Lower lobe of right lung (tissue), 2 donors: Measurements from ENCODE around the gene SMARCD3. TPM values are rescaled to one million over a fixed set of nuclear protein-coding genes. Genes with fewer than 3 reads are reported as not detected.
A peak's percentile ranks its signal among the peaks of the same experiment; 100 is the strongest.

Source experiments
- ATAC-seq, 2 donors: fragments of 200-7000 bp; cut with Tn5 transposase; one replicate each; pipeline ENCODE4 v1.9.1; 2020 to 2022; ENCODE audit warnings: mild to moderate bottlenecking in 2 of 2, moderate library complexity in 2 of 2
- DNase-seq: peaks from one replicate; pipeline ENCODE4 v3.0.0-alpha.2; 2020
- H3K27ac ChIP-seq: fragments of 200-600 bp; one replicate; pipeline ENCODE4 v1.8.0; 2022
- H3K27me3 ChIP-seq: fragments of 200-600 bp; one replicate; pipeline ENCODE4 v1.8.0; 2022; ENCODE audit warnings: low read depth
- H3K36me3 ChIP-seq: fragments of 200-600 bp; one replicate; pipeline ENCODE4 v1.8.0; 2022; ENCODE audit warnings: mild to moderate bottlenecking
- H3K4me1 ChIP-seq: fragments of 200-600 bp; one replicate; pipeline ENCODE4 v1.8.0; 2022
- H3K4me3 ChIP-seq: fragments of 200-600 bp; one replicate; pipeline ENCODE4 v1.8.0; 2022; ENCODE audit warnings: mild to moderate bottlenecking
- H3K9me3 ChIP-seq: fragments of 200-600 bp; one replicate; pipeline ENCODE4 v1.8.0; 2022
- intact Hi-C: fragments of 100-400 bp; cut with DNase I; formaldehyde crosslinking; loops from one replicate; pipeline ENCODE4 v1.11.0; 2022
- total RNA-seq: library from RNA; stranded (reverse); fragmentation: NEBNext Ultra II Directional; extraction: Animal tissue kit (Norgen Biotek cat#: 25700); gene quantifications from one replicate; pipeline ENCODE4 v1.2.1, GENCODE V29; 2021
- TF ChIP-seq, protein P1 (sequence below): fragments of 200-600 bp; IDR thresholded peaks from one replicate; pipeline ENCODE4 v1.8.0; 2022; ENCODE audit warnings: antibody characterized with exemption, mild to moderate bottlenecking
- donor health status: DM: no; HTN: yes; CAD: no; lungs with severe emphysema.

SMARCD3 gene
- total RNA-seq, 1 donor from 2014 or later, result 53.1 TPM

DNA sequence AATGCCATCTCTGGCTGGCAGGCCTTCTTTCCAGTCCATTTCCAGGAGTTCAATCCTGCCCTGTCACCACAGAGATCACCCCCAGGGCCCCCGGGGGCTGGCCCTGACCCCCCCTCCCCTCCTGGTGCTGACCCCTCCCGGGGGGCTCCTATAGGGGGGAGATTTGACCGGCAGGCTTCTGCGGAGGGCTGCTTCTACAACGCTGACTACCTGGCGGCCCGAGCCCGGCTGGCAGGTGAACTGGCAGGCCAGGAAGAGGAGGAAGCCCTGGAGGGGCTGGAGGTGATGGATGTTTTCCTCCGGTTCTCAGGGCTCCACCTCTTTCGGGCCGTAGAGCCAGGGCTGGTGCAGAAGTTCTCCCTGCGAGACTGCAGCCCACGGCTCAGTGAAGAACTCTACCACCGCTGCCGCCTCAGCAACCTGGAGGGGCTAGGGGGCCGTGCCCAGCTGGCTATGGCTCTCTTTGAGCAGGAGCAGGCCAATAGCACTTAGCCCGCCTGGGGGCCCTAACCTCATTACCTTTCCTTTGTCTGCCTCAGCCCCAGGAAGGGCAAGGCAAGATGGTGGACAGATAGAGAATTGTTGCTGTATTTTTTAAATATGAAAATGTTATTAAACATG, 10.2 kb downstream of the SMARCD3 start:
- no peaks in the 10 kb centered on the region for H3K27me3 ChIP-seq
- H3K9me3 ChIP-seq, result no peaks in the 10 kb centered on the region
- no peak overlapping the region for H3K4me3 ChIP-seq
- ATAC-seq (no peak), DNase-seq (no peak)
- intact Hi-C loops, result no loop called here
- H3K4me1 ChIP-seq, result peaks cover 15% of the 10 kb centered on the region
- peaks cover 73% of the 10 kb centered on the region for H3K36me3 ChIP-seq
- H3K27ac ChIP-seq, result no peak overlapping the region
- TF ChIP-seq, protein P1, sequence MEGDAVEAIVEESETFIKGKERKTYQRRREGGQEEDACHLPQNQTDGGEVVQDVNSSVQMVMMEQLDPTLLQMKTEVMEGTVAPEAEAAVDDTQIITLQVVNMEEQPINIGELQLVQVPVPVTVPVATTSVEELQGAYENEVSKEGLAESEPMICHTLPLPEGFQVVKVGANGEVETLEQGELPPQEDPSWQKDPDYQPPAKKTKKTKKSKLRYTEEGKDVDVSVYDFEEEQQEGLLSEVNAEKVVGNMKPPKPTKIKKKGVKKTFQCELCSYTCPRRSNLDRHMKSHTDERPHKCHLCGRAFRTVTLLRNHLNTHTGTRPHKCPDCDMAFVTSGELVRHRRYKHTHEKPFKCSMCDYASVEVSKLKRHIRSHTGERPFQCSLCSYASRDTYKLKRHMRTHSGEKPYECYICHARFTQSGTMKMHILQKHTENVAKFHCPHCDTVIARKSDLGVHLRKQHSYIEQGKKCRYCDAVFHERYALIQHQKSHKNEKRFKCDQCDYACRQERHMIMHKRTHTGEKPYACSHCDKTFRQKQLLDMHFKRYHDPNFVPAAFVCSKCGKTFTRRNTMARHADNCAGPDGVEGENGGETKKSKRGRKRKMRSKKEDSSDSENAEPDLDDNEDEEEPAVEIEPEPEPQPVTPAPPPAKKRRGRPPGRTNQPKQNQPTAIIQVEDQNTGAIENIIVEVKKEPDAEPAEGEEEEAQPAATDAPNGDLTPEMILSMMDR, result no peak

DNA sequence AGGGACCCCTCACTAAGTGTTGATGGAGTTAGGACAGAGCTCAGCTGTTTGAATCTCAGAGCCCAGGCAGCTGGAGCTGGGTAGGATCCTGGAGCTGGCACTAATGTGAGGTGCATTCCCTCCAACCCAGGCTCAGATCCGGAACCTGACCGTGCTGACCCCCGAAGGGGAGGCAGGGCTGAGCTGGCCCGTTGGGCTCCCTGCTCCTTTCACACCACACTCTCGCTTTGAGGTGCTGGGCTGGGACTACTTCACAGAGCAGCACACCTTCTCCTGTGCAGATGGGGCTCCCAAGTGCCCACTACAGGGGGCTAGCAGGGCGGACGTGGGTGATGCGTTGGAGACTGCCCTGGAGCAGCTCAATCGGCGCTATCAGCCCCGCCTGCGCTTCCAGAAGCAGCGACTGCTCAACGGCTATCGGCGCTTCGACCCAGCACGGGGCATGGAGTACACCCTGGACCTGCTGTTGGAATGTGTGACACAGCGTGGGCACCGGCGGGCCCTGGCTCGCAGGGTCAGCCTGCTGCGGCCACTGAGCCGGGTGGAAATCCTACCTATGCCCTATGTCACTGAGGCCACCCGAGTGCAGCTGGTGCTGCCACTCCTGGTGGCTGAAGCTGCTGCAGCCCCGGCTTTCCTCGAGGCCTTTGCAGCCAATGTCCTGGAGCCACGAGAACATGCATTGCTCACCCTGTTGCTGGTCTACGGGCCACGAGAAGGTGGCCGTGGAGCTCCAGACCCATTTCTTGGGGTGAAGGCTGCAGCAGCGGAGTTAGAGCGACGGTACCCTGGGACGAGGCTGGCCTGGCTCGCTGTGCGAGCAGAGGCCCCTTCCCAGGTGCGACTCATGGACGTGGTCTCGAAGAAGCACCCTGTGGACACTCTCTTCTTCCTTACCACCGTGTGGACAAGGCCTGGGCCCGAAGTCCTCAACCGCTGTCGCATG, 11.0 kb downstream of the SMARCD3 start:
- Histone ChIP-seq H3K27ac (no peak overlapping the region), H3K36me3 (peaks cover 73% of the 10 kb centered on the region), H3K4me1 (peaks cover 15% of the 10 kb centered on the region), H3K27me3 (no peaks in the 10 kb centered on the region), H3K4me3 (no peak overlapping the region), H3K9me3 (no peaks in the 10 kb centered on the region)
- TF ChIP-seq, protein P1, result no peak
- ATAC-seq (no peak), DNase-seq (peak; percentile 24)
- intact Hi-C loops, result no loop called here

DNA sequence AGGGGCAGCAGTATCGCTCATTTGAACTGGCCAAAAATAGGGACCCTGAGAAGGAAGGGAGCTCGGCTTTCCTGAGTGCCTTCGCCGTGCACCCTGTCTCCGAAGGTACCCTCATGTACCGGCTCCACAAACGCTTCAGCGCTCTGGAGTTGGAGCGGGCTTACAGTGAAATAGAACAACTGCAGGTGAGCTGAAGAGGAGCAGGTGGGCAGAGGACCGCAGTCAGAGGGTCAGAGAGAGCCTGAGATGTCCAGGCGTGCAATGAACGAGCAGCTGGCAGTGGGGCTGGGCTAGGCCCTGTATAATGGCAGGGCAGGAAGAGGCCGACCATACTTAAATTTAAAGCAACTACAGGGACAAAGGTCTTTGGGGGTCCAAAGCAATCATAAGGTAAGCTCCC, 12.1 kb downstream of the SMARCD3 start:
- ATAC-seq, result no peak
- intact Hi-C loops, result no loop called here
- no peaks in the 10 kb centered on the region for H3K9me3 ChIP-seq
- H3K27me3 ChIP-seq, result no peaks in the 10 kb centered on the region
- H3K36me3 ChIP-seq, result peaks cover 67% of the 10 kb centered on the region
- H3K4me1 ChIP-seq, result peaks cover 15% of the 10 kb centered on the region
- TF ChIP-seq, protein P1, result no peak
- H3K27ac ChIP-seq, result no peak overlapping the region
- no peak overlapping the region for H3K4me3 ChIP-seq
- peak; percentile 25 for DNase-seq

DNA sequence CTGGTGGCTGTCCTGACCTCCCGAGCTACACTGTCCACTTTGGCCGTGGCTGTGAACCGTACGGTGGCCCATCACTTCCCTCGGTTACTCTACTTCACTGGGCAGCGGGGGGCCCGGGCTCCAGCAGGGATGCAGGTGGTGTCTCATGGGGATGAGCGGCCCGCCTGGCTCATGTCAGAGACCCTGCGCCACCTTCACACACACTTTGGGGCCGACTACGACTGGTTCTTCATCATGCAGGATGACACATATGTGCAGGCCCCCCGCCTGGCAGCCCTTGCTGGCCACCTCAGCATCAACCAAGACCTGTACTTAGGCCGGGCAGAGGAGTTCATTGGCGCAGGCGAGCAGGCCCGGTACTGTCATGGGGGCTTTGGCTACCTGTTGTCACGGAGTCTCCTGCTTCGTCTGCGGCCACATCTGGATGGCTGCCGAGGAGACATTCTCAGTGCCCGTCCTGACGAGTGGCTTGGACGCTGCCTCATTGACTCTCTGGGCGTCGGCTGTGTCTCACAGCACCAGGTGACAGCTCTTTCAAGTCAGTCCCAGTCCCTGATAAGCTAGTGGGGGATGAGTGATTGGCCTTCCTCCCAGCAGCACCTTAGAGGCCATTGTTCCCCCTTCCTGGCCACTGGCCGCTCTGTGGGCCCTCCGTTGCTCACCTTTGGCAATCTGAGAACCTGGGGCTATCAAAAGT, 13.3 kb downstream of the SMARCD3 start:
- ATAC-seq (no peak), DNase-seq (no peak)
- H3K27me3 ChIP-seq, result no peaks in the 10 kb centered on the region
- TF ChIP-seq, protein P1, result no peak
- intact Hi-C loops, result no loop called here
- no peaks in the 10 kb centered on the region for H3K9me3 ChIP-seq
- no peak overlapping the region for H3K27ac ChIP-seq
- peaks cover 58% of the 10 kb centered on the region for H3K36me3 ChIP-seq
- H3K4me1 ChIP-seq, result peaks cover 15% of the 10 kb centered on the region
- no peak overlapping the region for H3K4me3 ChIP-seq

DNA sequence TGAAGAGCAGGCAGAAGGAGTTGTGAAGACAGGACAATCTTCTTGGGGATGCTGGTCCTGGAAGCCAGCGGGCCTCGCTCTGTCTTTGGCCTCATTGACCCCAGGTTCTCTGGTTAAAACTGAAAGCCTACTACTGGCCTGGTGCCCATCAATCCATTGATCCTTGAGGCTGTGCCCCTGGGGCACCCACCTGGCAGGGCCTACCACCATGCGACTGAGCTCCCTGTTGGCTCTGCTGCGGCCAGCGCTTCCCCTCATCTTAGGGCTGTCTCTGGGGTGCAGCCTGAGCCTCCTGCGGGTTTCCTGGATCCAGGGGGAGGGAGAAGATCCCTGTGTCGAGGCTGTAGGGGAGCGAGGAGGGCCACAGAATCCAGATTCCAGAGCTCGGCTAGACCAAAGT, 14.7 kb downstream of the SMARCD3 start:
- Histone ChIP-seq H3K27ac (peak overlapping the region; percentile 76), H3K4me3 (peak overlapping the region; percentile 74), H3K9me3 (no peaks in the 10 kb centered on the region), H3K4me1 (peaks cover 15% of the 10 kb centered on the region), H3K27me3 (no peaks in the 10 kb centered on the region), H3K36me3 (peaks cover 44% of the 10 kb centered on the region)
- intact Hi-C loops, result no loop called here
- TF ChIP-seq, protein P1, result no peak
- no peak for DNase-seq
- ATAC-seq, result no peak
